GM12878 (cell line): ENCODE measurements around the gene MGAT1. TPM values are rescaled to one million over a fixed set of nuclear protein-coding genes. Genes with fewer than 3 reads are reported as not detected.

Source experiments
- ASH2L ChIP-seq: fragments of 300-600, 200-600 bp; sonication (generic); IDR thresholded peaks from 2 replicates; pipeline ENCODE4 v1.6.1; 2017; ENCODE audit warnings: low read depth, mild to moderate bottlenecking, borderline replicate concordance
- BCL3 ChIP-seq: IDR thresholded peaks from 2 replicates; pipeline ENCODE4 v1.6.1; 2011; ENCODE audit warnings: borderline replicate concordance, low read depth, mild to moderate bottlenecking, moderate library complexity, low read length; ENCODE audit not compliant: insufficient read depth, poor library complexity, severe bottlenecking
- BHLHE40 ChIP-seq, 2 experiments: fragments of 450-650 bp in 1 of 2; IDR thresholded peaks; 2 replicates each; pipeline ENCODE4 v1.6.1; 2011 to 2017; ENCODE audit warnings: low read depth in 2 of 2, borderline replicate concordance in 1 of 2, improper control_type of control experiment in 1 of 2, low read length in 1 of 2, mild to moderate bottlenecking in 1 of 2
- CBX5 ChIP-seq: sonication (generic); IDR thresholded peaks from 2 replicates; pipeline ENCODE4 v1.6.1; 2016; ENCODE audit warnings: low read depth, moderate library complexity, mild to moderate bottlenecking, inconsistent platforms
- CHD4 ChIP-seq: fragments of 200-600 bp; sonication (generic); IDR thresholded peaks from 2 replicates; pipeline ENCODE4 v1.6.1; 2016; ENCODE audit warnings: mild to moderate bottlenecking
- MXI1 ChIP-seq: fragments of 150-350 bp; IDR thresholded peaks from 2 replicates; pipeline ENCODE4 v1.6.1; 2011; ENCODE audit warnings: low read depth, mild to moderate bottlenecking, inconsistent platforms, low read length, improper control_type of control experiment
- NFYB ChIP-seq: IDR thresholded peaks from 2 replicates; pipeline ENCODE4 v1.6.1; 2011; ENCODE audit warnings: low read depth, mild to moderate bottlenecking, low read length, improper control_type of control experiment, moderate library complexity; ENCODE audit not compliant: insufficient read depth
- PKNOX1 ChIP-seq: fragments of 450-650 bp; IDR thresholded peaks from 2 replicates; pipeline ENCODE4 v1.6.1; 2016; ENCODE audit warnings: mild to moderate bottlenecking
- REST ChIP-seq: IDR thresholded peaks from 2 replicates; pipeline ENCODE4 v1.6.1; 2012; ENCODE audit warnings: mild to moderate bottlenecking, low read depth, low read length
- RFX5 ChIP-seq: IDR thresholded peaks from 2 replicates; pipeline ENCODE4 v1.6.1; 2011; ENCODE audit warnings: low read depth, low read length, improper control_type of control experiment
- polyA plus RNA-seq, 11 experiments: library from polyadenylated mRNA; depleted of rRNA in 4 of 11; unstranded in 6 of 11; stranded (reverse) in 5 of 11; fragments of >200 nt; fragmentation: Nextera tagmentation in 4 of 11; fragmentation: Illumina TruSeq in 1 of 11; extraction: Ambion mirVana in 4 of 11; extraction: Trizol in 1 of 11; gene quantifications; 1 replicate in 1 of 11; 2 replicates in 10 of 11; pipeline versions ENCODE4 v1.2.1 to v1.2.3, GENCODE V29; 2011 to 2016; ENCODE audit warnings: inconsistent platforms in 2 of 11, missing spikeins in 2 of 11, low read depth in 1 of 11
- total RNA-seq, 4 experiments: library from RNA; depleted of rRNA in 3 of 4; stranded (reverse); fragments of >200 nt in 3 of 4; fragmentation: Illumina TruSeq in 1 of 4; extraction: Trizol in 1 of 4; gene quantifications; 2 replicates each; pipeline versions ENCODE4 v1.2.1 to v1.2.3, GENCODE V29; 2013 to 2021
- TF ChIP-seq, protein P1 (sequence below): IDR thresholded peaks from 2 replicates; pipeline ENCODE4 v1.6.1; 2012; ENCODE audit warnings: low read length, inconsistent platforms
- TF ChIP-seq, protein P2 (sequence below): fragments of 150-350 bp; IDR thresholded peaks from 2 replicates; pipeline ENCODE4 v1.6.1; 2016; ENCODE audit warnings: low read depth, low read length

MGAT1 gene
- total and polyA plus RNA-seq, 10 of the 15 experiments (the other 5 are each of a cell fraction or from before 2014, with no cell fraction given) = 3.1 to 88.4 (median 62.7) TPM

- TF ChIP-seq ASH2L = no peak
- no peak for TF ChIP-seq CBX5
- no peak for TF ChIP-seq BCL3
- TF ChIP-seq, protein P1, sequence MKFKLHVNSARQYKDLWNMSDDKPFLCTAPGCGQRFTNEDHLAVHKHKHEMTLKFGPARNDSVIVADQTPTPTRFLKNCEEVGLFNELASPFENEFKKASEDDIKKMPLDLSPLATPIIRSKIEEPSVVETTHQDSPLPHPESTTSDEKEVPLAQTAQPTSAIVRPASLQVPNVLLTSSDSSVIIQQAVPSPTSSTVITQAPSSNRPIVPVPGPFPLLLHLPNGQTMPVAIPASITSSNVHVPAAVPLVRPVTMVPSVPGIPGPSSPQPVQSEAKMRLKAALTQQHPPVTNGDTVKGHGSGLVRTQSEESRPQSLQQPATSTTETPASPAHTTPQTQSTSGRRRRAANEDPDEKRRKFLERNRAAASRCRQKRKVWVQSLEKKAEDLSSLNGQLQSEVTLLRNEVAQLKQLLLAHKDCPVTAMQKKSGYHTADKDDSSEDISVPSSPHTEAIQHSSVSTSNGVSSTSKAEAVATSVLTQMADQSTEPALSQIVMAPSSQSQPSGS = no peak
- TF ChIP-seq, protein P2, sequence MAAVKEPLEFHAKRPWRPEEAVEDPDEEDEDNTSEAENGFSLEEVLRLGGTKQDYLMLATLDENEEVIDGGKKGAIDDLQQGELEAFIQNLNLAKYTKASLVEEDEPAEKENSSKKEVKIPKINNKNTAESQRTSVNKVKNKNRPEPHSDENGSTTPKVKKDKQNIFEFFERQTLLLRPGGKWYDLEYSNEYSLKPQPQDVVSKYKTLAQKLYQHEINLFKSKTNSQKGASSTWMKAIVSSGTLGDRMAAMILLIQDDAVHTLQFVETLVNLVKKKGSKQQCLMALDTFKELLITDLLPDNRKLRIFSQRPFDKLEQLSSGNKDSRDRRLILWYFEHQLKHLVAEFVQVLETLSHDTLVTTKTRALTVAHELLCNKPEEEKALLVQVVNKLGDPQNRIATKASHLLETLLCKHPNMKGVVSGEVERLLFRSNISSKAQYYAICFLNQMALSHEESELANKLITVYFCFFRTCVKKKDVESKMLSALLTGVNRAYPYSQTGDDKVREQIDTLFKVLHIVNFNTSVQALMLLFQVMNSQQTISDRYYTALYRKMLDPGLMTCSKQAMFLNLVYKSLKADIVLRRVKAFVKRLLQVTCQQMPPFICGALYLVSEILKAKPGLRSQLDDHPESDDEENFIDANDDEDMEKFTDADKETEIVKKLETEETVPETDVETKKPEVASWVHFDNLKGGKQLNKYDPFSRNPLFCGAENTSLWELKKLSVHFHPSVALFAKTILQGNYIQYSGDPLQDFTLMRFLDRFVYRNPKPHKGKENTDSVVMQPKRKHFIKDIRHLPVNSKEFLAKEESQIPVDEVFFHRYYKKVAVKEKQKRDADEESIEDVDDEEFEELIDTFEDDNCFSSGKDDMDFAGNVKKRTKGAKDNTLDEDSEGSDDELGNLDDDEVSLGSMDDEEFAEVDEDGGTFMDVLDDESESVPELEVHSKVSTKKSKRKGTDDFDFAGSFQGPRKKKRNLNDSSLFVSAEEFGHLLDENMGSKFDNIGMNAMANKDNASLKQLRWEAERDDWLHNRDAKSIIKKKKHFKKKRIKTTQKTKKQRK = no peak
- no peak for TF ChIP-seq REST
- TF ChIP-seq CHD4 = no peak
- TF ChIP-seq NFYB = no peak
- TF ChIP-seq PKNOX1 = peak; percentile 44; the same call in 1 of the 2 replicates
- TF ChIP-seq BHLHE40 (IDR thresholded peaks at IDR 0.05; ENCODE audit: borderline replicate concordance in 1 of 2, low read depth in 2 of 2, low read length in 1 of 2) = peak in 1 of 2 experiments; percentile 59; a peak in 2 of 4 replicates
- TF ChIP-seq RFX5 = no peak
- no peak for TF ChIP-seq MXI1
Observed at GRCh38 chr5:180817893-180818674, 15.5 kb upstream of the MGAT1 start (continued).
